HG03045 (cell line): ENCODE measurements around the gene PSMG3.
"Not testable (repeated sequence)": the region's sequence is repeated elsewhere in the genome, so short reads cannot be mapped to it uniquely, and the experiment has no call there.

Experiments used
- ATAC-seq: cut with Tn5 transposase; IDR thresholded peaks from one replicate; pipeline ENCODE4 v1.9.1; 2021; ENCODE audit warnings: mild to moderate bottlenecking, moderate library complexity; ENCODE audit not compliant: unreplicated experiment

The PSMG3 gene

DNA sequence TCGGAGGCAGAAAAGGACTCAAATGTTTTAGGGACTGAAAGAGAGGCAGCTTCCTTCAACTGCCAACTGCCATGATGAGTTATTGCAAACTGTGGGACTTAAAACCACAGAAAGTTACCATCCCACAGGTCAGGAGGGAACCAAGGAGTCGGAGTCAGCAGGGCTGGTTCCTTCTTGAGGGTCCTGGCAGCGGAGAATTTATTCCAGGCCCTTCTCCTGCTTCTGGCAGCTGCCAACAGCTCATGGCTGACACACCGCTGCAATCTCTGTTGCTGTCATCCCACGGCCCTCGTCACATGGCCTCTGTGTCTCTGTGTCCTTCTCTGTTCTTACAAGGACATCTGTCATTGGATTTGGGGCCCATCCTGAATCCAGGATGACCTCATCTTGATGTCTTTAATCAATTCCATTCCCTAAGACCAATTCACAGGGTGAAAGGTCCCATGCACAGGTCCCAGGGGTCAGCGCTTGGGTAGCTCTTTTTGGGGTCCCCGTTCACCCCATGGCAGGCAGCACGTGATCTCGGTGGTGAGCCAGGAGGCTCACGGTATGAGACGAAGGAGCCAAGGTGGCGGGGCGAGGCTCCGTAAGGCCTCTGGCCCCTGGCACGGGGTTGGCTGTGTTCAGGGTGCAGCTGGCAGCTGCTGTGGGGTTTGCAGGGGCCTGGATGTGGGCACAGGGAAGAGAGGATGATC, 27.4 kb upstream of the PSMG3 start:
- no peak for ATAC-seq

DNA sequence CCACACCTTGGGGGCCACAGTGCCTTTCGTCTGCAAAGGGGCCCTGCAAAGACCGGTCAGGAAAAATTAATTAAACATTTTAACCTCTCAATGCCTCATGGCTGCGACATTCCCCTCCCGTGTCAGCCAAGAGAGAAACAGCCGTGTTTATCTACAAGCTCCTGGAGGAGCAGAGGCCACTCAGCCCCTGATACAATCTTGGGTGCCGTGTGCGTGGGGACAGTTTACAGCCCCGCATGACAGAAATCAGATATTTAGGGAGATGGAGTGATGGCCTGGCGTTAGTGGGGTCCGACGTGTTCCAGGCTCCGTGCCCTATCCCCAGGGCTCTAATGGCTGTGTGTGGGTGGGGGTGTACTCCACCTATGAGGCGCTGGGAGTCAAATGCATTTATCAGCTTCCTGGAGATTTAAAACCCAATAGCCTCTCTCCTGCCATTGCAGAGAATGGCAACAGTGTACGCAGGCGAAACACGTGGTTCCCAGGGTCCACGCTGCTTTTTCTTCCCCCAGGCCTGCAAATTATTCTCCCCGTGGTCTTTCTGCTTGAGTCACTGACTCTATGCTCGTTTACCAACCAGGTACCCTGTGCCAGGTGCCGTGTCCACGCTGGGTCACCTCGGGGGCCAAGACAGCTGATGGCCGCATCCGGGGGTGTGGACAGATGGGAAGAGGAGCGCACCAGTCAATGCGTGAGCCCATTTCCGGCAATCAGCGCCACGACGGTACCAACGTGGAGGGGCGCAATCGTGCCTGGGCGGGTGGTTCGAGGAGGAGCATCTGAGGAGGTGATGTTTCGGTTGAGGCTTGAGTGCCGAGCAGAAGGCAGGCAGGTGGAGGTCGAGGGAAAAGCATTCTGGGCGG, 26.6 kb upstream of the PSMG3 start:
- no peak for ATAC-seq

DNA sequence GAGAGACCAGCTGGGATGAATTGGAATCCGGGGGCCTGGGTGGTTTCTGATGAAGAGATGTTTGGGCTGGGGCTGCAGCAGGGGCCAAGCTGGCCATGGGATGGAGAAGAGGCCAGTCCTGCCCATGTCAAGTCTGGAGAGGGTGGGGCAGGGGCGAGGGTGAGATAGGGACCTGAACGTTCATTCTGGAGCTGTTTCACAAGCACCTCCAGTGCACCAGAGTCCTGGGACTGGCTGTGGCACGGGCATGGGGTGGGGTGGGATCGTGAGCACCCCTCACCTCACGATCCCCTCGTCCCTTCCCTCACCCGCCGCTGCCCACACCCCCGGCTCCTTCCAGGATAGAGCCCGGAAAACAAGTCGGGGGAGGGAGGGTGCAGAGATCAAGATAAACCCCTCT, 25.8 kb upstream of the PSMG3 start:
- no peak for ATAC-seq

DNA sequence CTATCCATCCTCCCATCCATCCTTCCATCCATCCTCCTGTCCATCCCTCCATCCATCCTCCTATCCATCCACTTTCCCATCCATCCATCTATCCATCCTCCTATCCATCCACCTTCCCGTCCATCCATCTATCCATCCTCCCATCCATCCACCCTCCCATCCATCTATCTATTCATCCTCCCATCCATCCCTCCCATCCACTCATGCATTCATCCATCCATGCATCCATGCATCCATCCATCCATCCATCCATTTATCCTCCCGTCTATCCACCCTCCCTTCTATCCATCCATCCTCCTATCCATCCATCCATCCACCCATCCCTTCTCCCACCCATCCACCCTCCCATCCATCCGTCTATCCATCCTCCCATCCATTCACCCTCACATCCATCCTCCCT, 25.2 kb upstream of the PSMG3 start:
- ATAC-seq: no peak

DNA sequence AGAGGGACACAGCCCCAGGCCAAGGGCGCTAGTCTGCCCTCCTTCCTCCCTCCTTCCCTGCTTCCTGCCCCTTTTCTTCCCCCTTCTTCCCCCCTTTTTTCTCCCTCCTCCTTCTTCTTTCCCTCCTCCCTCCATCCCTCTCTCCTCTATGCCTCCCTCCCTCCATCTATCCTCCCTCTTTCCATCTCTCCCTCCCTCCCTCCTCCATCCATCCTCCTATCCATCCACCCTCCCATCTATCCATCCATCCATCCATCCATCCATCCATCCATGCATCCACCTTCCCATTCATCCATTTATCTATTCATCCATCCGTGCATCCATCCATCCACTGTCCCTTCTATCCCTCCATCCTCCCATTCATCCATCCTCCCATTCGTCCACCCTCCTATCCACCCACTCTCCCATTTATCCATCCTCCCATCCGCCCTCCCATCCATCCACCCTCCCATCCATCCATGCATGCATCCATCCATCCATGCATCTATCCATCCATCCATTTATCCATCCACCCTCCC, 24.1 kb upstream of the PSMG3 start:
- no peak for ATAC-seq

DNA sequence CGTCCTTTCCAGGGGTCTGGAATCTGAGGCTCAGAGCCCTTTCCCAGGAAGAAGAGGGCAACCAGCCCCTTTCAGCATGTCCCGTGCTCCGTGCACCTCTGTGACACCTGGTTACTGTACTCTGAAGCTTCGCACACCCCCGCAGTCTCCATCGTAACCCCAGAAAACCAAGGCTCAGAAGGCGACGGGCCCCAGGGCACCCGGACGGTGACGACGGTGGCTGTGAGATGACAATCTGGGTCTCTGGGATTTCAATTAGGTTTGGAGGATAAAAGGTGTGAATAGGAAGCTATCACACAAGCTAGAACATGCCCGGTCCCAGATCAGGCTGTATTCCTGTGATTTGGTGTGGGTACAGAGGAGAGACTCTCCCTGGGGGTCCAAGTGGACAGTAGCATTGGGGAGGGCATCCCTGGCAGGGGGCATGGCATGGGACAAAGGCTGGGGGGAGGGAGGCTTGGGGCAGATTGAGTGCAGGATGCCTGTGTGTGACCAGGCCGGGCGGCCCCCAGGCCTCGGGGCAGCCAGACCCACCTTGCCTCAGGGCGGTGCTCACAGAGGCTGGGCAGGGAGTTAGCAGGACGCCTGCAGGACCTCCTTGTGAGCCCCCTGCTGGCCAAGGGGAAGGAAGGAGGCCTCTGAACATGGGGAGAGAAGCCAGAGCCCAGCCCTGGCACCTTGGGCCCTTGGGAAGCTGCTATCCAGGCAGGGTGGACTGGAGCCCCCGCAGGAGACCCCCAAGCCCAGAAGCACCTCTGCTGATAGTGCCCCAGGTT, 23.4 kb upstream of the PSMG3 start:
- ATAC-seq: no peak

DNA sequence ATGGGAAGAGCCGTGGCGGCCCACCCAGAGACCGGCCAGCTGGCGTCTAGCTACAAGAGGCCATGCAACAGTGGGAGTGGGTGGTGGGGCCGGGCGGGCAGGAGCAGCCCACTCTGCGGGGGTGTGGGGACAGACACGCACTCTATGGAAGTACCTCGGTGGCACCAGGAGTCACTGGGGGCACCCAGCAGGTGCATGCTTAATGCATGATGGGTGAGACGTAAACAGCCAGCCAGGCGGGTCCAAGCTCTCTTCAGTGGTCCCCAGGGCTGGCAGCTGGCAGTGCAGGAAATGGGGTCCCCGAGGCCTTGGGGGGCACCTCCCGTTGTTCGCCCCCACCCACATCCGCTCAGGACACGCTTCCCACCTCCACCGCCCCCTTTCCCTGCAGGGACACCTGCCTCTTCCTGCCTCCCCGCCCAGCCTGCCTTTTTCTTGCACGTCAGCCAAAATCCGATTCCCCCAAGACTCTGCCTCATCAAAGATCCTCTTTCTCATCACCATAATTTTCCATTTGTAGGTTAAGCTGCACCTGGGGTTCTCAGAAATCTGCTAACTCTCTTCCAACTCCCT, 22.6 kb upstream of the PSMG3 start:
- no peak for ATAC-seq

DNA sequence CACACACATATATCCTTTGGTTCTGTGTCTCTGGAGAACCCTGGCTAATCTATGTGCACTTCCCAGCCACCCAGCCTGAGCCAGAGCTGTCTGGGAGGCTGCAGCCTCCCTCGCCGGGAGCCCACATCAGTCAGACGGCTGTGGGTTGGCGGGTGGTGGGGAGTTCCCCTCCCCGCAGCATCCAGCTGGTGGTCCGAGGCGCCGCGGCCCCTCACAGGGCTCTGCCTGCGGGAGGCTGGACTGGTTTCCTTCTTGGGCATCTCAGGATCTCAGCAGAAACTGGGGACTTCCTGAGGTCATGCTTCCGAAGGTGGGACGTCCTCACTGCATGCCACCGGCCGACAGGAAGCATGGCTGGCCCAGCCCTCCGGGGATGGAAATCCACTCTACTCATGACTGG, 22.0 kb upstream of the PSMG3 start:
- ATAC-seq: no peak

DNA sequence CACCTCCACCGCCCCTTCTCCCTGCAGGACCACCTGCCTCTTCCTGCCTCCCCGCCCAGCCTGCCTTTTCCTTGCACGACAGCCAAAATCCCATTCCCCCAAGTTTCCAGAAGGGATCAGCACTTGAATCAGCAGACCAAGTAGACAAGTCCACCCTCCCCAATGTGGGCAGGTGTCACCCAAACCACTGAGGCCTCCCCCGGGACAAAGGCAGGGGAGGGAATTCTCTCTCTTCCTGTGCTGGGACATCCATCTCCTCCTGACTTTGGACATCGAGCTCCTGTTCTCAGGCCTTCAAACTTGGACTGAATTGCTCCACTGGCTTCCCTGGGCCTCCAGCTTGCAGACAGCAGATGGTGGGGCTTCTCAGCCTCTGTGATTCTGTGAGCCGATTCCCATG, 21.6 kb upstream of the PSMG3 start:
- no peak for ATAC-seq

DNA sequence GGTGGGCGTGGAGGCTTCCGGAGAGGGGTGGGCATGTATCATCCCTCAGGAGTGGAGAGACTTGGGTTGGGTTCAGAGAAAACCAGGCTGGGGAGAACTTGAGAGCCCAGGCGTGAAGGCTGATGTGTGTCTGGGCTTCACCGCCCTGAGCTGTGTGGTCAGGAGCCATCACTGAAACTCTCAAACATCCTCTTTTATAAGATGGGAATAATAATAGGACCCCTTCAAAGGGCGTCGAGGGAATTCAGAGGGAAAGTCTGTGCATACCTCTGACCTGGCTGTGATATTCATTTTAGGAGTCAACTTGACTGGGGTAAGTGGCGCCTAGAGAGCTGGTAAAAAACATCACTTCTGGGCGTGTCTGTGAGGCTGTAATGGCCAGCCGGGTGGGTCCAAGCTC, 21.1 kb upstream of the PSMG3 start:
- no peak for ATAC-seq

DNA sequence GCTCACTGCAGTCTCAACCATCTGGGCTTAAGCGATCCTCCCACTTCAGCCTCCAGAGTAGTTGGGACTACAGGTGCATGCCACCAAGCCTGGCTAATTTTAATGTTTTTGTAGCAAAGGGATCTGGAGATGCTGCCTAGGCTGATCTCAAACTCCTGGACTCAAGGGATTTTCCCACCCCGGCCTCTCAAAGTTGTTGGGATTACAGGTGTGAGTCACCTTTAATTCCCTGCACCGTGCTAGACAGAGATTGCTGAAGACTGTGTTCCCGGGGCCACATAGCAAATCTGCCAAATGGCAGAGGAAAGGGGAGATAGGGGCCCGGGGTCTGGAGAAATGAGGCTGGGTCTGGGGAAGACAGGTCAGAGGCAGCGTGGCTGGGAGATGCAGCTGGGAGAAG, 20.6 kb upstream of the PSMG3 start:
- ATAC-seq: no peak

DNA sequence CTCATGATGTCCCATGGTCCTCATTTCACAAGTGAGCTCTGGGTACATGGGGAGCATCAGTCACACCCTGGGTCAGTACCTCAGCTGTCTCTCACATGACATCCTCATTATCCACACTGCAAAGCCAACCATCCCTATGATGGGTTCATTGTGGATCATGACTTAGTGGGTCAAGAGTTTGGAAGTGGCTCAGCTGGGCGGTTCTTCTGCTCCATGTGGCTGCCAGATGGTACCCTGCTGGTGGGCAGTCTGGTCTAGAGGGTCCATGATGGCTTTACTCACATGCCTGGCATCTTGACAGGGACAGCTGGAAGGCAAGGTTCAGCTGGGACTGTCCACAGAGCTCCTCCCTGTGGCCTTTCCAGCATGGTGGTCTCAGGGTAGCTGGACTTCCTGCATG, 19.1 kb upstream of the PSMG3 start:
- no peak for ATAC-seq

DNA sequence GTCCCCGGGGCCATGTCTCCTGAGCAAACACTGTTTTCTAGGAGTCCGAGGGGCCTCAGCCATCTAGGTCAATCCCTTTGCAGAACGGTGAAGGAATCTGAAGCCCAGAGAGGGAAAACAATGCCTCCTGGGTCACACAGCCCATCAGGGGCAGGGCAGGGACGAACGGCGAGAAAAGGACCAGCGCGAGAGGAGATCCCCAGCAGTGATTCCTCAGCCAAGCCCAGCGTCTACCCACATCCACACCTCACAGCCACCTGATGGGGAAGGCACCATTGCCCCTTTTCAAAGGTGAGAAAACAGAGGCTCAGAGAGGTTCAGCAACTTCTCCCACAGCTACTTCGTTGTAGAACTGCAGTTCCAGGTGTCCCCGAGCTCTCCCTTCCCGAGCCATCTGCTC, 17.9 kb upstream of the PSMG3 start:
- no peak for ATAC-seq

DNA sequence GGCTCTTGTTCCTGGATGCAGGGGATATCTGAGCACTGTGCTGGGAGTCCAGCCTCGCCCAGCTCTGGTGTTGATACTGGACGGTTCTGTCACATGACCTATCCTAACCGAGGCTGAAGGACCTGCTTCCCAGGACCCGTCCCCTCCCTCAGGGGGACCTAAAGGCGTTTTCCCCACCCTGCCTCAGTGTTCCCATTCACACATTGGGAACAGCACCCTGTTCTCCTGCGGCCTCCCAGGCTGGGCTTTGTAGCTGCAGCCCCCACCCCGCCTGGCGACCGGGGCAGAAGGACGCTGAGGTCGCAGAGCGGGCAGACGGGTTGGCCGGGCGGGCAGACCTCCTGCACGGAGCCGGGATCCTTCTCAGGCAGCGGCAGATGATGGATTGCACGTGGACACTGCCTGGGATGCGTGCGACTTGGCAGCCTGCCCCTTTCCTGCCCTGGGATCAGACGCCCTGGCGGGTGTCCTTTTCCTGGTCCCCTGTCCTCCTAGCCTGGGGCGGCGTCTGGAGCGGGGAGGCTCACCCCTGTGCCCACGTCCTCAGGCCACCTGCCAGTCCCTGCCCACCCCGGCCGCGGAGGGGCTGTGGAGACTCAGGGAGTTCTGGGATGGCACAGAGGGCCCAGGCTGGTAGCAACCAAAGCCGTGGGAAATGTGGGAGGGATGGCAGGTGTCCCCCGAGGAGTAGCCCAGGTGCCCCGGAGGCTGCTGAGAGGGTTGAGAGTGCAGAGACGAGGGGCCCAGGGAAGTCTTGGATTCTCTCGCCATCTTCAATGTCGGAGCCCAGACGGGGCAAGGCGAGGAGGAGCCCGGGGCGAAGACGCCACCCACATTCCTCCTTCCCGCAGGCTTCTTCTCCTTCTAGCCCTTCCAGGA, 17.2 kb upstream of the PSMG3 start:
- ATAC-seq: no peak

DNA sequence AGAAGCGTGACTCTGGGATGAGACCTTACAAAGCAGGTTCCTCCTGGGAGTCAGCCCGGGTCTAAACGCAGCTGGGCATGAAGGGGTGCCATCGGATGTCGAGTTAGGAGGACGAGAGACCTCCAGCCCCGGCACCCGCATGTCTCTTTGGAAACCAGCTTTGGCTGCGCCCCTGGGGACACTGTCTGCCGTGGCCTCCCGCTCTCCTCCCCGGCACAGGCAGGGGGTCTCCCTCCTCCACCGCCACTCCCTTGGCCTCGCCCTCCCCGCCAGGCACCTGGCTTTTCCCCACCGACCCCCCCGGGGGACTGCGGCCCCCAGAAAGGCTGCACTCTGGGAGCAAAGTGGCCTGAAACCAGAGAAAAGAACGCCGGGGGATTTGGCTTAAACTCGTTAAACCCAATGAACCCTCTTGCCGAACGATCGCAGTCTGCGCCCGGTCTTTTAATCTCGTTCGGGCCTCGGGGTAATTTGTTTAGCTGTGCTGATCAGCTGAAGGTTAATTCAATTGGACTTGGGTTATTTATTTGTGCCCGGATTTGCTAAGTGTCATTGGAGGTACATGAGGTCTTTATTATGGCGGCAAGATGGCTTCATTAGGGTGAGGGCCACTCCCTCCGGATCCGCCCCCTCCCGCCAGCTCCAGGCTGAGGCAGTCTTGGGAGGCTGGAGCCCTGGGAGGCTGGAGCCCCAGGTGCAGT, 16.4 kb upstream of the PSMG3 start:
- ATAC-seq: no peak

DNA sequence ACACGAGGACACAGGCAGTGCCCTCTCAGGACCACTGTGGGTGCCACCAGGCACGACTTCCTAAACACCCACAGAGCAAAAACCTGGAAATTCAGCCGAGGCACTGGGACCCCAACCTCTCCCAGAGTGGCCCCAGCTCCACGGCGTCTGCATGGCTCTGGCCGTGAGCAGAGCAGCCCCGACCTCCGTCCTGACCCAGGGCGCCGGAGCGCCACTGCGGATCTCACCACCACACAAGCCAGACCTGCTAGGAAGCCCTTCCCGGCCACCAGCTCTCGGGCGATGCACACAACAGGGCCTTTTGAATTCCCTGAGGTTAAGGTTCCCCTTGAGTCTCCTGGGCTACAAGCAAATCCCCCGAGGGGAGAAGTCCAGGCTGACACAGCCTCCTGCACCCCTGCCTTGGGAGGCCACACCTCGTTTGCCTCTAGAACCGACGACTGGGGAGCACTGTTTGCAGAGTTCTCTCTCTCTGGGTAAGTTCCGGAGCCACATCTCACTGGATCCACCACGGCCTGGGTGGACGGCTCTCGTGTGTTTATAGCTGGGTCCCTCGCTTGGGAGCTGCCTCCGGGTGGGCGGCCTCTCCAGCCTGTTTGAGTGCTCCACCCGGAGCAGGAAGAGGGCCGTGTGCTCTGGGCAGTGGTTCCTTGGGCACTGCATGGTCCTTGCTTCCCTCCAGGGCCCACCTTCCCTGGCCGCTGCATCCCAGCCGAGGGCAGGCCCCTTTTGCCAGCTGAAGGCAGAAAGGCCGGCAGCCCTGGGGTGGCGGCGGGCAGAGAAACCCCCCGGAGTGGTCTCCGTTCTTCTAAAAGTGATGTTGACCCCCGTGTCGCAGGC, 15.5 kb upstream of the PSMG3 start:
- no peak for ATAC-seq

DNA sequence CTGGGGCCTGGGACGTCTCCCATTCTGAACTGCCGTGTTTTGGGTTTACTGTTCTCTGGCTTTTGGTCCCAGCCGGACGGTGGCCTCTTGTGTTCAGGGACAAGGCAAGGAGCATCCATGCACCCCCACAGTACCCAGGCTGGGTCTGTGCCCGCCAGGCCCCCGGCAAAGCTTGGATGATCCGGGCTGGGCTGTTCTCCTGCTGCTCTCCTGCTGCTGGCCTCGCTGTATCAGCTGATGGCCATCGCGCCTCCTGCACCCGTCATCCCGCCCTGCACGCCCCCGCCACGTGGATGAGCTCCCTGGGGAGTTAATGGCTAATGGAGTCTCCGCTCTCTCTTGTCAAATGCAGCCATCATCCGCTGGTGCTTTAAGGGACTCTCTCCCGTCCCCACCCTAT, 14.9 kb upstream of the PSMG3 start:
- no peak for ATAC-seq

DNA sequence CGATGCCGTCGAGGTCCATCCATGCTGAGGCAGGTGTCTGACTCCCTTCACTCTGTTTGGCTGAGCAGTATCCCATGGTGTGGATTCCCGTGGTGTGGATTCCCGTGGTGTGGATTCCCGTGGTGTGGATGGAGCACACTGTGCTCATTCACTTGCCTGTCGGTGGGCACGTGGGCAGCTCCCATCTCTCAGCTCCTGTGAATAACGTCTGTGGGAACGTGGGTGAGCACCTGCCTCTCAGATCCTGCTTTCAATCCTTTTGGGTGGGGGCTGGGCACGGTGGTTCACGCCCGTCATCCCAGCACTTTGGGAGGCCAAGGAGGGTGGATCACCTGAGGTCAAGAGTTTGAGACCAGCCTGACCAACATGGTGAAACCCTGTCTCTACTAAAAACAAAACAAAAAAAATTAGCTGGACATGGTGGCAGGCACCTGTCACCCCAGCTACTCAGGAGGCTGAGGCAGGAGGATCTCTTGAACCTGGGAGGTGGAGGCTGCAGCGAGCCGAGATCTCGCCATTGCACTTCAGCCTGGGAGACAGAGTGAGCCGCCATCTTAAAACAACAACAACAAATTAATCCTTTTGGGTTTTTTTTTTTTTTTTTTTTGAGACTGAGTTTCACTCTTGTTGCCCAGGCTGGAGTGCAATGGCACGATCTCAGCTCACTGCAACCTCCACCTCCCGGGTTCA, 13.6 kb upstream of the PSMG3 start:
- ATAC-seq: not testable (repeated sequence)
